Keratinocyte (primary cell): ENCODE measurements around the gene AMBRA1. TPM values are rescaled to one million over a fixed set of nuclear protein-coding genes. Genes with fewer than 3 reads are reported as not detected.

Experiments used
- DNase-seq: peaks from one replicate; pipeline ENCODE4 v3.0.0-alpha.2; 2011; ENCODE audit warnings: low read depth, missing footprints, low spot score
- FAIRE-seq: peaks from 2 replicates; lab custom pipeline; 2011; peaks lifted over from hg19 to GRCh38; lab: Jason Lieb, UNC
- H2AFZ ChIP-seq: 2 replicates; pipeline ENCODE4 v1.6.0; 2012; ENCODE audit warnings: low read length, control low read depth, inconsistent platforms; ENCODE audit not compliant: control insufficient read depth
- H3K27ac ChIP-seq: 2 replicates; pipeline ENCODE4 v1.5.1; 2011; ENCODE audit warnings: low read length; ENCODE audit not compliant: control insufficient read depth, insufficient read depth
- H3K27me3 ChIP-seq: 3 replicates; pipeline ENCODE4 v1.6.0; 2011; ENCODE audit warnings: low read length; ENCODE audit not compliant: control insufficient read depth, insufficient read depth; ENCODE audit errors: extremely low read depth
- H3K36me3 ChIP-seq, 2 experiments: 2 replicates in 1 of 2; 3 replicates in 1 of 2; pipeline ENCODE4 v1.5.1; 2011; ENCODE audit warnings: low read length in 2 of 2, mild to moderate bottlenecking in 1 of 2; ENCODE audit not compliant: control insufficient read depth in 2 of 2, insufficient read depth in 2 of 2; ENCODE audit errors: extremely low read depth in 1 of 2
- H3K4me1 ChIP-seq: 3 replicates; pipeline ENCODE4 v1.5.1; 2011; ENCODE audit warnings: low read length; ENCODE audit not compliant: control insufficient read depth, insufficient read depth; ENCODE audit errors: extremely low read depth
- H3K4me2 ChIP-seq: 3 replicates; pipeline ENCODE4 v1.6.0; 2011; ENCODE audit warnings: low read depth, low read length; ENCODE audit not compliant: control insufficient read depth, insufficient read depth; ENCODE audit errors: extremely low read depth
- H3K4me3 ChIP-seq, 3 experiments: fragments of 200-600 bp in 1 of 3; sonication (generic) in 1 of 3; 2 replicates in 2 of 3; 3 replicates in 1 of 3; pipeline ENCODE4 v1.5.1; 2011 to 2016; ENCODE audit warnings: low read length in 3 of 3, mild to moderate bottlenecking in 3 of 3, control low read depth in 2 of 3, inconsistent platforms in 1 of 3, low read depth in 1 of 3, mixed read lengths in 1 of 3, mixed run types in 1 of 3, moderate library complexity in 1 of 3; ENCODE audit not compliant: control insufficient read depth in 2 of 3, insufficient read depth in 2 of 3; ENCODE audit errors: extremely low read depth in 1 of 3
- H3K79me2 ChIP-seq: 2 replicates; pipeline ENCODE4 v1.6.0; 2012; ENCODE audit warnings: low read length; ENCODE audit not compliant: control insufficient read depth, insufficient read depth
- H3K9ac ChIP-seq: 3 replicates; pipeline ENCODE4 v1.6.0; 2011; ENCODE audit warnings: low read length; ENCODE audit not compliant: control insufficient read depth, insufficient read depth; ENCODE audit errors: extremely low read depth
- H3K9me1 ChIP-seq: 3 replicates; pipeline ENCODE4 v1.6.0; 2011; ENCODE audit warnings: low read length; ENCODE audit not compliant: control insufficient read depth, insufficient read depth; ENCODE audit errors: extremely low read depth
- H3K9me3 ChIP-seq: 2 replicates; pipeline ENCODE4 v1.5.1; 2012; ENCODE audit warnings: low read depth, low read length; ENCODE audit not compliant: control insufficient read depth
- H4K20me1 ChIP-seq: 3 replicates; pipeline ENCODE4 v1.6.0; 2011; ENCODE audit warnings: low read length; ENCODE audit not compliant: control insufficient read depth, insufficient read depth; ENCODE audit errors: extremely low read depth
- CTCF ChIP-seq, 3 experiments: IDR thresholded peaks in 1 of 3; conservative IDR thresholded peaks in 1 of 3; optimal IDR thresholded peaks in 1 of 3; 2 replicates in 2 of 3; 3 replicates in 1 of 3; pipeline versions ENCODE3 to v1.5.1; 2011; ENCODE audit warnings: low read length in 3 of 3, mild to moderate bottlenecking in 3 of 3, moderate library complexity in 2 of 3, control low read depth in 1 of 3, inconsistent platforms in 1 of 3; ENCODE audit not compliant: insufficient read depth in 2 of 3; ENCODE audit errors: extremely low read depth in 1 of 3
- EZH2 ChIP-seq: IDR thresholded peaks from one replicate; pipeline ENCODE4 v1.6.1; 2012; ENCODE audit warnings: inconsistent platforms, mild to moderate bottlenecking, low read length, moderate library complexity
- dilution Hi-C: fragments of 300-500 bp; cut with MboI; formaldehyde crosslinking; loops from one replicate; pipeline ENCODE4 v1.7.0; 2020; ENCODE audit warnings: low sequenced_read_pairs; ENCODE audit not compliant: extremely low pct_ligation_motif_present
- polyA plus RNA-seq, 5 experiments: library from polyadenylated mRNA; depleted of rRNA in 3 of 5; stranded (reverse) in 3 of 5; stranded (forward) in 1 of 5; unstranded in 1 of 5; fragments of >200 nt; gene quantifications; 1 replicate in 1 of 5; 2 replicates in 3 of 5; 3 replicates in 1 of 5; pipeline versions ENCODE4 v1.2.1 to v1.2.3, GENCODE V29; 2011 to 2012; ENCODE audit warnings: missing spikeins in 2 of 5, low read depth in 1 of 5, low replicate concordance in 1 of 5

The AMBRA1 gene
- polyA plus RNA-seq, 1 donor (not counting 4 experiments of a cell fraction or from before 2014, with no cell fraction given) = 10.5 TPM

DNA sequence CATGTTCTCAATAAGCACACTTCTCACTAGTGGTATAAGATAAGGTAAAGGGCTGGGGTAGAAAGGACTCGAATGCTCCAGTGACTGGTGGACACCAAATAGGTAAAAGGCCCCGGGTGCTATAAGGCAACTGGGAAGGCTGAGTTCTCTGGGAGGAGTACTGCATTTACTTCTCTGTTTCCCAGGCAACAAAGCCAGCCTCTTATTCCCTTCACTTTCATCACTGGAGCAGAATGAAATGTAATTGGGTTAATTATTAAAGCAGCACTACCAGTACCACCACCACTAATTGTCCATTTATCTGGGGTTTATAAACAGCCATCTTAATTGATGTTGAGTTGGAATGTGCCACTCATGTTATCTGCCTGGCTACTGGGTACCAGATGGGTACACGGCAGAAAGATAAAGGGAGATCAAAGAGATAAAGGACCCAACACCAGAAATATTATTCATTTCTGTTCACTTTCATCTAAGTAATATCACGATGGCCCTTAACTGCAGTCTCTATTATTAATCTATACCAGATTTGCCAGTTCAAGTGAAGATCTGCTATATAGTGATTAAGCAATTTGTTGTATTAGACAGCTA is 107.9 kb downstream of the AMBRA1 start:
- TF ChIP-seq CTCF (optimal IDR thresholded peaks at IDR 0.05 in 1 of 3, IDR thresholded peaks at IDR 0.05 in 1 of 3, conservative IDR thresholded peaks at IDR 0.05 in 1 of 3; ENCODE audit: extremely low read depth in 1 of 3, insufficient read depth in 2 of 3, low read length in 3 of 3) = no peak
- no peak for TF ChIP-seq EZH2
- FAIRE-seq (no peak), DNase-seq (no peak)
- Histone ChIP-seq H3K9ac (no peak overlapping the region), H3K9me1 (no peaks in the 10 kb centered on the region), H2AFZ (no peak overlapping the region), H3K36me3 (no peaks in the 10 kb centered on the region), H3K27ac (no peak overlapping the region), H3K27me3 (no peaks in the 10 kb centered on the region), H4K20me1 (no peaks in the 10 kb centered on the region), H3K4me1 (no peaks in the 10 kb centered on the region), H3K4me3 (no peak overlapping the region), H3K9me3 (no peaks in the 10 kb centered on the region), H3K79me2 (no peaks in the 10 kb centered on the region), H3K4me2 (no peak overlapping the region)
- dilution Hi-C loops = no loop called here

DNA sequence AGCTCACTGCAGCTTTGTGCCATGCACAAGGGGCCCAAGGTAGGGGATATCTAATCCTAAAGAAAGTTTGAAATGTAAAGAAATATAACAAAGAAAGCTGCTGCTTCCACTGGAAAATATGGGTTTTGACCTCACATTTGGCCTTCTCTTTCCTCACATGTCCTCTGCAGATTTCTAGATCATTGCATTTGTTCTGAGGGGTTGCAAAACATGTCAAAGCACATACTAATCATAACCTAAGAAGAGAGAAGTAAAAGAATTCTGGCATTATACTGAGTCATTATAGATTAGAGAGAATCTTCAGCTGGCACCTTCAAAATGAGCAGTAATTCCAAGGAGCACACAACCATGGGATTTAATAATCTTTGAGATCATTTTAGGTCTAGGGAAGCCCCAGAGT is 109.7 kb downstream of the AMBRA1 start:
- Histone ChIP-seq H2AFZ (no peak overlapping the region), H3K9ac (no peak overlapping the region), H4K20me1 (no peaks in the 10 kb centered on the region), H3K4me3 (no peak overlapping the region), H3K4me2 (no peak overlapping the region), H3K27ac (no peak overlapping the region), H3K27me3 (no peaks in the 10 kb centered on the region), H3K36me3 (no peaks in the 10 kb centered on the region), H3K9me1 (no peaks in the 10 kb centered on the region), H3K9me3 (no peaks in the 10 kb centered on the region), H3K4me1 (no peaks in the 10 kb centered on the region), H3K79me2 (no peaks in the 10 kb centered on the region)
- no peak for DNase-seq
- TF ChIP-seq EZH2 (no peak), CTCF (optimal IDR thresholded peaks at IDR 0.05 in 1 of 3, IDR thresholded peaks at IDR 0.05 in 1 of 3, conservative IDR thresholded peaks at IDR 0.05 in 1 of 3; ENCODE audit: extremely low read depth in 1 of 3, insufficient read depth in 2 of 3, low read length in 3 of 3) (no peak)
- dilution Hi-C loops = no loop called here
- no peak for FAIRE-seq
